Motor neuron (in vitro differentiated cells): ENCODE data around the gene XPR1. TPM values are rescaled to one million over a fixed set of nuclear protein-coding genes. Genes with fewer than 3 reads are reported as not detected.
A peak's percentile ranks its signal among the peaks of the same experiment; 100 is the strongest.
"Not testable (repeated sequence)": the region's sequence is repeated elsewhere in the genome, so short reads cannot be mapped to it uniquely, and the experiment has no call there.

Experiments
- ATAC-seq, 8 experiments: fragments of 200-7000 bp; cut with Tn5 transposase; replicated peaks in 6 of 8; 2 replicates each; pipeline ENCODE4 v1.8.0; 2021; ENCODE audit warnings: mild to moderate bottlenecking in 8 of 8, moderate library complexity in 8 of 8
- H3K27ac ChIP-seq, 2 donors: fragments of 250-450 bp; sonication (Bioruptor Pico); 2 replicates each; pipeline ENCODE4 v1.9.0; 2021; ENCODE audit warnings: antibody characterized with exemption in 2 of 2, mild to moderate bottlenecking in 2 of 2, moderate library complexity in 1 of 2
- H3K4me1 ChIP-seq, 2 donors: fragments of 250-450 bp; sonication (Bioruptor Pico); replicated peaks in 1 of 2; 2 replicates each; pipeline ENCODE4 v1.6.1; 2021; ENCODE audit warnings: antibody characterized with exemption in 2 of 2, mild to moderate bottlenecking in 2 of 2, moderate library complexity in 1 of 2
- H3K4me3 ChIP-seq, 5 donors: fragments of 250-450 bp; sonication (Bioruptor Pico); 2 replicates each; pipeline ENCODE4 v1.9.0; 2021; ENCODE audit warnings: antibody characterized with exemption in 5 of 5, mild to moderate bottlenecking in 5 of 5, moderate library complexity in 4 of 5
- WGBS, 10 experiments: fragments of 450-650 bp; shearing (Covaris generic); methylation state at CpG; one replicate each; pipeline ENCODE4 v1.0.0; 2022; 5-methylcytosine and 5-hydroxymethylcytosine counted together
- in situ Hi-C, 9 experiments: fragments of 400-800 bp; cut with MboI; loops; one replicate each; pipeline ENCODE4 v1.15.0; 2021; ENCODE audit warnings: low sequenced_read_pairs in 9 of 9, low pct_unique_long_range_greater_than_20kb in 2 of 9; ENCODE audit not compliant: unreplicated experiment in 9 of 9
- total RNA-seq, 8 experiments: library from RNA; unstranded; fragments of 300-600 nt; gene quantifications; 2 replicates each; pipeline versions ENCODE4 v1.2.3 to v1.2.4, GENCODE V29; 2022

The XPR1 gene
- total RNA-seq, 8 experiments from 2014 or later, result 24.0 to 162 (median 139) TPM

- no peaks in the 10 kb centered on the region for H3K4me1 ChIP-seq
- in situ Hi-C loops, result no loop called here
- WGBS, 10 experiments, result 0 to 88% (median 75%) methylated on average over 1 of the region's 1 CpG; no CpG with 5 or more reads in 1 of the 10 experiments
- ATAC-seq, result peak in 3 of 8 experiments; percentile 51 to 65 (median 58)
- no peak overlapping the region for H3K4me3 ChIP-seq
- H3K27ac ChIP-seq, result no peak overlapping the region
These were observed 154.8 kb downstream of the XPR1 start for GRCh38 chr1:180786624-180787023.

- Histone ChIP-seq H3K4me1 (no peaks in the 10 kb centered on the region), H3K27ac (no peak overlapping the region), H3K4me3 (no peak overlapping the region)
- in situ Hi-C loops, result no loop called here
- no peak for ATAC-seq
- WGBS, 10 experiments, result 85 to 100% (median 95%) methylated on average over 2 to 5 of the region's 5 CpGs; no CpG with 5 or more reads in 1 of the 10 experiments
These were observed 155.9 kb downstream of the XPR1 start for GRCh38 chr1:180787628-180788307.

- Histone ChIP-seq H3K4me1 (no peaks in the 10 kb centered on the region), H3K4me3 (no peak overlapping the region), H3K27ac (no peak overlapping the region)
- no peak for ATAC-seq
- in situ Hi-C loops, result no loop called here
These were observed 157.6 kb downstream of the XPR1 start for GRCh38 chr1:180789460-180789859.

- H3K27ac ChIP-seq, H3K4me3 ChIP-seq, ATAC-seq, in situ Hi-C loops, H3K4me1 ChIP-seq: not testable (repeated sequence)
- WGBS, 10 experiments, result 92 to 100% (median 100%) methylated on average over 1 to 2 of the region's 2 CpGs; no CpG with 5 or more reads in 4 of the 10 experiments
These were observed 159.3 kb downstream of the XPR1 start for GRCh38 chr1:180791152-180791551.

- WGBS, 10 experiments, result 50 to 100% (median 94%) methylated on average over 1 to 3 of the region's 3 CpGs
- Histone ChIP-seq H3K4me1 (no peaks in the 10 kb centered on the region), H3K4me3 (no peak overlapping the region), H3K27ac (no peak overlapping the region)
- in situ Hi-C loops, result no loop called here
- no peak for ATAC-seq
These were observed 160.0 kb downstream of the XPR1 start for GRCh38 chr1:180791806-180792205.

GRCh38 chr1:180793451-180793850 lies 161.6 kb downstream of the XPR1 start:
- whole genome bisulfite sequencing, 10 experiments, result 49 to 94% (median 85%) methylated on average over 2 of the region's 2 CpGs
- Histone ChIP-seq H3K4me3 (no peak overlapping the region), H3K27ac (no peak overlapping the region), H3K4me1 (no peaks in the 10 kb centered on the region)
- ATAC-seq, result no peak
- in situ Hi-C loops, result no loop called here

- Histone ChIP-seq H3K27ac (no peak overlapping the region), H3K4me1 (no peaks in the 10 kb centered on the region), H3K4me3 (no peak overlapping the region)
- in situ Hi-C loops, result no loop called here
- 0 to 86% (median 50%) methylated on average over 1 of the region's 1 CpG; no CpG with 5 or more reads in 1 of the 10 experiments for WGBS, 10 experiments
- no peak for ATAC-seq
These were observed 165.2 kb downstream of the XPR1 start for GRCh38 chr1:180796897-180797640.

- no peak overlapping the region for H3K4me3 ChIP-seq
- ATAC-seq, result no peak
- H3K4me1 ChIP-seq, result no peaks in the 10 kb centered on the region
- H3K27ac ChIP-seq, result no peak overlapping the region
- in situ Hi-C loops, result no loop called here
- WGBS, 10 experiments, result 83 to 100% (median 88%) methylated on average over 1 of the region's 1 CpG; no CpG with 5 or more reads in 4 of the 10 experiments
These were observed 169.1 kb downstream of the XPR1 start for GRCh38 chr1:180800945-180801344.

GRCh38 chr1:180802813-180803212 lies 171.0 kb downstream of the XPR1 start:
- WGBS, 10 experiments, result 15 to 100% (median 92%) methylated on average over 1 to 2 of the region's 2 CpGs
- H3K4me3 ChIP-seq, result no peak overlapping the region
- in situ Hi-C loops, result no loop called here
- ATAC-seq, result peak in 1 of 8 experiments; percentile 17
- H3K27ac ChIP-seq, result no peak overlapping the region
- no peaks in the 10 kb centered on the region for H3K4me1 ChIP-seq

- ATAC-seq, result no peak
- Histone ChIP-seq H3K4me3 (no peak overlapping the region), H3K27ac (no peak overlapping the region), H3K4me1 (no peaks in the 10 kb centered on the region)
- in situ Hi-C loops, result no loop called here
These were observed 173.5 kb downstream of the XPR1 start for GRCh38 chr1:180805316-180805715.

- in situ Hi-C loops, result no loop called here
- H3K4me3 ChIP-seq, result no peak overlapping the region
- peak in 3 of 8 experiments; percentile 80 to 94 (median 92) for ATAC-seq
- no peak overlapping the region for H3K27ac ChIP-seq
- H3K4me1 ChIP-seq, result no peaks in the 10 kb centered on the region
- WGBS, 10 experiments, result 8 to 100% (median 77%) methylated on average over 2 of the region's 2 CpGs
These were observed 179.5 kb downstream of the XPR1 start for GRCh38 chr1:180811298-180811697.

GRCh38 chr1:180811886-180812285 lies 180.1 kb downstream of the XPR1 start:
- H3K27ac ChIP-seq, result no peak overlapping the region
- H3K4me3 ChIP-seq, result no peak overlapping the region
- in situ Hi-C loops, result no loop called here
- no peaks in the 10 kb centered on the region for H3K4me1 ChIP-seq
- ATAC-seq, result no peak

GRCh38 chr1:180814258-180814657 lies 182.4 kb downstream of the XPR1 start:
- Histone ChIP-seq H3K4me1 (no peaks in the 10 kb centered on the region), H3K27ac (no peak overlapping the region), H3K4me3 (no peak overlapping the region)
- ATAC-seq, result no peak
- in situ Hi-C loops, result no loop called here

GRCh38 chr1:180815188-180815587 lies 183.4 kb downstream of the XPR1 start:
- 10 to 100% (median 82%) methylated on average over 1 to 4 of the region's 4 CpGs for WGBS, 10 experiments
- in situ Hi-C loops, result no loop called here

More at GRCh38 chr1:180815188-180815587, 183.4 kb downstream of the XPR1 start:
- Histone ChIP-seq H3K4me3 (no peak overlapping the region), H3K4me1 (no peaks in the 10 kb centered on the region), H3K27ac (no peak overlapping the region)
- ATAC-seq, result peak in 1 of 8 experiments; percentile 18
